ENCODE results near the gene PADI3. TPM values are rescaled to one million over a fixed set of nuclear protein-coding genes. Genes with fewer than 3 reads are reported as not detected.

PADI3 gene
- total and polyA plus RNA-seq, 2 experiments from 2014 or later, result 0.37 to 0.80 TPM

- TF ChIP-seq, protein P1, sequence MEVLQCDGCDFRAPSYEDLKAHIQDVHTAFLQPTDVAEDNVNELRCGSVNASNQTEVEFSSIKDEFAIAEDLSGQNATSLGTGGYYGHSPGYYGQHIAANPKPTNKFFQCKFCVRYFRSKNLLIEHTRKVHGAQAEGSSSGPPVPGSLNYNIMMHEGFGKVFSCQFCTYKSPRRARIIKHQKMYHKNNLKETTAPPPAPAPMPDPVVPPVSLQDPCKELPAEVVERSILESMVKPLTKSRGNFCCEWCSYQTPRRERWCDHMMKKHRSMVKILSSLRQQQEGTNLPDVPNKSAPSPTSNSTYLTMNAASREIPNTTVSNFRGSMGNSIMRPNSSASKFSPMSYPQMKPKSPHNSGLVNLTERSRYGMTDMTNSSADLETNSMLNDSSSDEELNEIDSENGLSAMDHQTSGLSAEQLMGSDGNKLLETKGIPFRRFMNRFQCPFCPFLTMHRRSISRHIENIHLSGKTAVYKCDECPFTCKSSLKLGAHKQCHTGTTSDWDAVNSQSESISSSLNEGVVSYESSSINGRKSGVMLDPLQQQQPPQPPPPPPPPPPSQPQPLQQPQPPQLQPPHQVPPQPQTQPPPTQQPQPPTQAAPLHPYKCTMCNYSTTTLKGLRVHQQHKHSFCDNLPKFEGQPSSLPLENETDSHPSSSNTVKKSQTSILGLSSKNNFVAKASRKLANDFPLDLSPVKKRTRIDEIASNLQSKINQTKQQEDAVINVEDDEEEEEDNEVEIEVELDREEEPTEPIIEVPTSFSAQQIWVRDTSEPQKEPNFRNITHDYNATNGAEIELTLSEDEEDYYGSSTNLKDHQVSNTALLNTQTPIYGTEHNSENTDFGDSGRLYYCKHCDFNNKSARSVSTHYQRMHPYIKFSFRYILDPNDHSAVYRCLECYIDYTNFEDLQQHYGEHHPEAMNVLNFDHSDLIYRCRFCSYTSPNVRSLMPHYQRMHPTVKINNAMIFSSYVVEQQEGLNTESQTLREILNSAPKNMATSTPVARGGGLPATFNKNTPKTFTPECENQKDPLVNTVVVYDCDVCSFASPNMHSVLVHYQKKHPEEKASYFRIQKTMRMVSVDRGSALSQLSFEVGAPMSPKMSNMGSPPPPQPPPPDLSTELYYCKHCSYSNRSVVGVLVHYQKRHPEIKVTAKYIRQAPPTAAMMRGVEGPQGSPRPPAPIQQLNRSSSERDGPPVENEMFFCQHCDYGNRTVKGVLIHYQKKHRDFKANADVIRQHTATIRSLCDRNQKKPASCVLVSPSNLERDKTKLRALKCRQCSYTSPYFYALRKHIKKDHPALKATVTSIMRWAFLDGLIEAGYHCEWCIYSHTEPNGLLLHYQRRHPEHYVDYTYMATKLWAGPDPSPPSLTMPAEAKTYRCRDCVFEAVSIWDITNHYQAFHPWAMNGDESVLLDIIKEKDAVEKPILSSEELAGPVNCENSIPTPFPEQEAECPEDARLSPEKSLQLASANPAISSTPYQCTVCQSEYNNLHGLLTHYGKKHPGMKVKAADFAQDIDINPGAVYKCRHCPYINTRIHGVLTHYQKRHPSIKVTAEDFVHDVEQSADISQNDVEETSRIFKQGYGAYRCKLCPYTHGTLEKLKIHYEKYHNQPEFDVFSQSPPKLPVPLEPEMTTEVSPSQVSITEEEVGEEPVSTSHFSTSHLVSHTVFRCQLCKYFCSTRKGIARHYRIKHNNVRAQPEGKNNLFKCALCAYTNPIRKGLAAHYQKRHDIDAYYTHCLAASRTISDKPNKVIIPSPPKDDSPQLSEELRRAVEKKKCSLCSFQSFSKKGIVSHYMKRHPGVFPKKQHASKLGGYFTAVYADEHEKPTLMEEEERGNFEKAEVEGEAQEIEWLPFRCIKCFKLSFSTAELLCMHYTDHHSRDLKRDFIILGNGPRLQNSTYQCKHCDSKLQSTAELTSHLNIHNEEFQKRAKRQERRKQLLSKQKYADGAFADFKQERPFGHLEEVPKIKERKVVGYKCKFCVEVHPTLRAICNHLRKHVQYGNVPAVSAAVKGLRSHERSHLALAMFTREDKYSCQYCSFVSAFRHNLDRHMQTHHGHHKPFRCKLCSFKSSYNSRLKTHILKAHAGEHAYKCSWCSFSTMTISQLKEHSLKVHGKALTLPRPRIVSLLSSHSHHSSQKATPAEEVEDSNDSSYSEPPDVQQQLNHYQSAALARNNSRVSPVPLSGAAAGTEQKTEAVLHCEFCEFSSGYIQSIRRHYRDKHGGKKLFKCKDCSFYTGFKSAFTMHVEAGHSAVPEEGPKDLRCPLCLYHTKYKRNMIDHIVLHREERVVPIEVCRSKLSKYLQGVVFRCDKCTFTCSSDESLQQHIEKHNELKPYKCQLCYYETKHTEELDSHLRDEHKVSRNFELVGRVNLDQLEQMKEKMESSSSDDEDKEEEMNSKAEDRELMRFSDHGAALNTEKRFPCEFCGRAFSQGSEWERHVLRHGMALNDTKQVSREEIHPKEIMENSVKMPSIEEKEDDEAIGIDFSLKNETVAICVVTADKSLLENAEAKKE (CRISPR knock-in tag; IDR thresholded peaks at IDR 0.05), result no peak
- no peak for TF ChIP-seq ZNF114 (CRISPR knock-in tag; IDR thresholded peaks at IDR 0.05)
- TF ChIP-seq JUNB (IDR thresholded peaks at IDR 0.05; ENCODE audit: unreplicated experiment), result no peak
- TF ChIP-seq EZH2phosphoT487 (IDR thresholded peaks at IDR 0.05; ENCODE audit: unreplicated experiment), result no peak
- no peak for TF ChIP-seq CTCF (conservative IDR thresholded peaks at IDR 0.05; ENCODE audit: low read depth in 2 of 2)
- no peak for TF ChIP-seq STAT1 (IDR thresholded peaks at IDR 0.05; ENCODE audit: unreplicated experiment)
- TF ChIP-seq EZH2 (IDR thresholded peaks at IDR 0.05; ENCODE audit: low read depth, unreplicated experiment), result no peak
- TF ChIP-seq ZNF331 (CRISPR knock-in tag; IDR thresholded peaks at IDR 0.05; ENCODE audit: low read depth), result no peak
Measured at GRCh38 chr1:17216078-17216477, 32.8 kb upstream of the PADI3 start (continued).

GRCh38 chr1:17217607-17218006, 31.3 kb upstream of the PADI3 start:
- no peaks in the 10 kb centered on the region for H4K20me1 ChIP-seq (replicated peaks; ENCODE audit: insufficient read depth)
- no peaks in the 10 kb centered on the region for H3K9me2 ChIP-seq (ENCODE audit: insufficient read depth)
- H3F3A ChIP-seq (replicated peaks; ENCODE audit: low read depth), result no peaks in the 10 kb centered on the region
- H3K36me3 Mint-ChIP-seq (ENCODE audit: low read depth), result no peaks in the 10 kb centered on the region
- no peaks in the 10 kb centered on the region for H3K79me2 ChIP-seq (replicated peaks; ENCODE audit: insufficient read depth)
- H3K4me2 ChIP-seq, result no peak overlapping the region
- H3K4me3 ChIP-seq, result no peak overlapping the region
- no peak for DNase-seq (ENCODE audit: low spot score)
- H2AFZ ChIP-seq, result no peak overlapping the region
- H3K27me3 Mint-ChIP-seq (ENCODE audit: insufficient read depth, low read depth, poor library complexity), result peaks cover 12% of the 10 kb centered on the region
- no peaks in the 10 kb centered on the region for H3K9me3 Mint-ChIP-seq
- no peak overlapping the region for H3K27ac ChIP-seq (ENCODE audit: low read depth)
- no peak for ATAC-seq
- H3K27ac Mint-ChIP-seq, result no peak overlapping the region
- H3K4me1 ChIP-seq (ENCODE audit: insufficient read depth), result no peaks in the 10 kb centered on the region
- H3K36me3 ChIP-seq (ENCODE audit: insufficient read depth), result no peaks in the 10 kb centered on the region
- H3K4me3 Mint-ChIP-seq, result no peak overlapping the region
- peaks cover 34% of the 10 kb centered on the region for H3K4me1 Mint-ChIP-seq
- no peaks in the 10 kb centered on the region for H3K27me3 ChIP-seq (ENCODE audit: insufficient read depth)
- no peak for TF ChIP-seq REST (IDR thresholded peaks at IDR 0.05; ENCODE audit: unreplicated experiment)
- TF ChIP-seq EZH2phosphoT487 (IDR thresholded peaks at IDR 0.05; ENCODE audit: unreplicated experiment), result no peak
- TF ChIP-seq ZNF114 (CRISPR knock-in tag; IDR thresholded peaks at IDR 0.05), result no peak
- no peak for TF ChIP-seq NANOG (IDR thresholded peaks at IDR 0.05; ENCODE audit: borderline replicate concordance)
- TF ChIP-seq ZNF331 (CRISPR knock-in tag; IDR thresholded peaks at IDR 0.05; ENCODE audit: low read depth), result no peak
- no peak for TF ChIP-seq JUNB (IDR thresholded peaks at IDR 0.05; ENCODE audit: unreplicated experiment)
- no peak for TF ChIP-seq POLR2AphosphoS5 (IDR thresholded peaks at IDR 0.05; ENCODE audit: low read depth)
- TF ChIP-seq ETS1 (IDR thresholded peaks at IDR 0.05), result no peak
- no peak for TF ChIP-seq CREB1 (CRISPR knock-in tag; IDR thresholded peaks at IDR 0.05; ENCODE audit: low read depth)
- no peak for TF ChIP-seq EZH2 (IDR thresholded peaks at IDR 0.05; ENCODE audit: low read depth, unreplicated experiment)

All from GM23338 (cell line).